ENCODE measurements around the gene SMIM45.

The SMIM45 gene

DNA sequence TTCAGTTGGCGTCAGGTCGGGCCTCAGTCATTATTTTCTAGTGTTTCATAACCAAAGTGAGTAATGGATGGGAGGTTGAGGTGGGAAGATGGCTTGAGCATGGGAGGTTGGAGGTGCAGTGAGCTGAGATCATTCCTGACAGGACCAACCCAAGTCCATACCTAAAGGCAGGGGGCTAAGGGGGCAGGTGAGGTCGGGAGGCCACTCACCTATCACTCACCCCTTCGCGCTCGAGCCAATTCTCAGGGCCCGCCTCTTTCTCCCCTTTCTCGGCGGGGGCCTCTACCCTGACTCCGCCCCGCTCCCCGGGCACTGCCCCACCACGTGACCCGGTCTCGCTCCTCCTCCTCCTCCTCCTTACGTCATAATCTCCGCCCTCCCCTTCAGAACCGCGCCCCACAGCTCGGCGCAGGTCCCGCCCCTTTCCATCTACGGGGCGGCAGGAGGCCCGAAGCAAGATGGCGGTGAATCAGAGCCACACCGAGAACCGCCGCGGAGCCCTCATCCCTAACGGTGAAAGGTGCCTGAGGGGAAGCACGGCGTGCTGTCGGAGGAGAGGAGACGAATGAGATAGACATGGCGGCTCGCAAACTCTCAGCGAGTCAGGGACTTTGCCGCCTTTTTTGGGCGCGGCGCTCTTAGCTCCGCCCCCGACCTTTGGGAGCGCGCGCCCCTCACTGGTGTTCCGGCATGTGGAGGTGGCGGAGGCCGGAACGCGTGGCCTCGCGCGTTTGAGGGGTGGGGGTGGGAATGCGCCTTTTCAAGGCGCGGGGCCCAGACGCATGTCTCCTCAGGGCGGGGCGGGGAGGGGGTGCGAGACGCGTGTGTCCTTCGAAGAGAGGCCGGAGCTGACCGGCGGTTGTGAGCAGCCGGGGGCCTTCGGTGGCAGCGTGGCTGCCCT is 46.7 kb downstream of the SMIM45 start, which contains the start of gene WBP2NL:
Gene WBP2NL, plus strand, starts transcription at position 428 of the 901 bp plus-strand sequence. Its CDS starts 31 bp downstream, at position 459.
- H3K4me3 ChIP-seq, result peak within 1 kb of the TSS; percentile 73
- H3K4me2 ChIP-seq (ENCODE audit: control insufficient read depth, insufficient read depth), result peak within 1 kb of the TSS; percentile 88
- DNase-seq (ENCODE audit: low read depth, low spot score) (peak; percentile 58), ATAC-seq (peak; percentile 92), FAIRE-seq (peak; percentile 91)
- RAD21 ChIA-PET (ENCODE audit: unreplicated experiment), result no interaction called here
- peaks cover 5% of the 10 kb centered on the region for H3K79me2 ChIP-seq (ENCODE audit: control insufficient read depth, insufficient read depth, low read length)
- peaks cover 32% of the 10 kb centered on the region for H3K4me1 ChIP-seq (ENCODE audit: control insufficient read depth, insufficient read depth, low read length)
- CTCF ChIA-PET, result interaction anchor here (0.6 to 1.2 kb wide), 3 partner anchors 46 to 114 kb away, joined by 3 to 5 read pairs (median 3); partner anchors contain the start of gene NDUFA6
- BruUV-seq (replicated peaks), result no TSS peak
- peak within 1 kb of the TSS; percentile 67; the same call in 1 of the 2 replicates for H3K9ac ChIP-seq (ENCODE audit: control insufficient read depth, insufficient read depth, low read length)
- H2AFZ ChIP-seq (ENCODE audit: control insufficient read depth, low read depth, low read length), result peak within 1 kb of the TSS; percentile 97
- peak within 1 kb of the TSS; percentile 78 for H3K27ac ChIP-seq (ENCODE audit: control insufficient read depth, insufficient read depth)
- no peaks in the 10 kb centered on the region for H4K20me1 ChIP-seq (ENCODE audit: control insufficient read depth, insufficient read depth)
- intact Hi-C loops (cut with micrococcal nuclease; ENCODE audit: unreplicated experiment) (no loop called here), in situ Hi-C loops (cut with MboI) (no loop called here)
- WGBS (ENCODE audit: insufficient coverage, insufficient replicate concordance, low lambda C conversion rate, missing lambda C conversion rate), result 16% methylated on average over 57 of the region's 71 CpGs
- H3K36me3 ChIP-seq (ENCODE audit: control insufficient read depth in 2 of 2, insufficient read depth in 2 of 2, low read length in 1 of 2), result no peaks in the 10 kb centered on the region
- POLR2A ChIA-PET, result interaction anchor here (0.6 kb wide), 2 partner anchors 48 to 66 kb away, joined by 3 to 6 read pairs; no protein-coding TSS in a partner anchor
- H3K9me3 ChIP-seq (replicated peaks; ENCODE audit: control insufficient read depth, insufficient read depth, low read length), result no peaks in the 10 kb centered on the region; the same call in 1 of the 3 replicates
- SMC1A ChIA-PET (ENCODE audit: uncharacterized antibody, unreplicated experiment), result no interaction called here
- no peaks in the 10 kb centered on the region for H3K27me3 ChIP-seq (replicated peaks in 1 of 2; ENCODE audit: control insufficient read depth in 2 of 2, insufficient read depth in 2 of 2, low read length in 1 of 2)
- peak in 1 of 2 experiments; percentile 64; a peak in 1 of 4 replicates for TF ChIP-seq SRF (IDR thresholded peaks at IDR 0.05; ENCODE audit: low read depth in 2 of 2, low read length in 2 of 2)
- TF ChIP-seq SMAD5 (IDR thresholded peaks at IDR 0.05; ENCODE audit: low read depth), result 0 out of 2 replicates have a peak, but pooled peaks have one; percentile 64
- no peak for TF ChIP-seq NFXL1 (IDR thresholded peaks at IDR 0.05; ENCODE audit: borderline replicate concordance)
- TF ChIP-seq MEF2B (IDR thresholded peaks at IDR 0.05; ENCODE audit: partially characterized antibody, poor library complexity, severe bottlenecking), result peak; percentile 12
- peak; percentile 89 for TF ChIP-seq ATF7 (IDR thresholded peaks at IDR 0.05; ENCODE audit: low read depth)
- peak; percentile 73; the same call in 1 of the 2 replicates for TF ChIP-seq HDGF (IDR thresholded peaks at IDR 0.05)
- TF ChIP-seq, protein P1, sequence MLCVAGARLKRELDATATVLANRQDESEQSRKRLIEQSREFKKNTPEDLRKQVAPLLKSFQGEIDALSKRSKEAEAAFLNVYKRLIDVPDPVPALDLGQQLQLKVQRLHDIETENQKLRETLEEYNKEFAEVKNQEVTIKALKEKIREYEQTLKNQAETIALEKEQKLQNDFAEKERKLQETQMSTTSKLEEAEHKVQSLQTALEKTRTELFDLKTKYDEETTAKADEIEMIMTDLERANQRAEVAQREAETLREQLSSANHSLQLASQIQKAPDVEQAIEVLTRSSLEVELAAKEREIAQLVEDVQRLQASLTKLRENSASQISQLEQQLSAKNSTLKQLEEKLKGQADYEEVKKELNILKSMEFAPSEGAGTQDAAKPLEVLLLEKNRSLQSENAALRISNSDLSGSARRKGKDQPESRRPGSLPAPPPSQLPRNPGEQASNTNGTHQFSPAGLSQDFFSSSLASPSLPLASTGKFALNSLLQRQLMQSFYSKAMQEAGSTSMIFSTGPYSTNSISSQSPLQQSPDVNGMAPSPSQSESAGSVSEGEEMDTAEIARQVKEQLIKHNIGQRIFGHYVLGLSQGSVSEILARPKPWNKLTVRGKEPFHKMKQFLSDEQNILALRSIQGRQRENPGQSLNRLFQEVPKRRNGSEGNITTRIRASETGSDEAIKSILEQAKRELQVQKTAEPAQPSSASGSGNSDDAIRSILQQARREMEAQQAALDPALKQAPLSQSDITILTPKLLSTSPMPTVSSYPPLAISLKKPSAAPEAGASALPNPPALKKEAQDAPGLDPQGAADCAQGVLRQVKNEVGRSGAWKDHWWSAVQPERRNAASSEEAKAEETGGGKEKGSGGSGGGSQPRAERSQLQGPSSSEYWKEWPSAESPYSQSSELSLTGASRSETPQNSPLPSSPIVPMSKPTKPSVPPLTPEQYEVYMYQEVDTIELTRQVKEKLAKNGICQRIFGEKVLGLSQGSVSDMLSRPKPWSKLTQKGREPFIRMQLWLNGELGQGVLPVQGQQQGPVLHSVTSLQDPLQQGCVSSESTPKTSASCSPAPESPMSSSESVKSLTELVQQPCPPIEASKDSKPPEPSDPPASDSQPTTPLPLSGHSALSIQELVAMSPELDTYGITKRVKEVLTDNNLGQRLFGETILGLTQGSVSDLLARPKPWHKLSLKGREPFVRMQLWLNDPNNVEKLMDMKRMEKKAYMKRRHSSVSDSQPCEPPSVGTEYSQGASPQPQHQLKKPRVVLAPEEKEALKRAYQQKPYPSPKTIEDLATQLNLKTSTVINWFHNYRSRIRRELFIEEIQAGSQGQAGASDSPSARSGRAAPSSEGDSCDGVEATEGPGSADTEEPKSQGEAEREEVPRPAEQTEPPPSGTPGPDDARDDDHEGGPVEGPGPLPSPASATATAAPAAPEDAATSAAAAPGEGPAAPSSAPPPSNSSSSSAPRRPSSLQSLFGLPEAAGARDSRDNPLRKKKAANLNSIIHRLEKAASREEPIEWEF (IDR thresholded peaks at IDR 0.05; ENCODE audit: insufficient replicate concordance, low read depth, low read length), result no peak
- TF ChIP-seq, protein P2, sequence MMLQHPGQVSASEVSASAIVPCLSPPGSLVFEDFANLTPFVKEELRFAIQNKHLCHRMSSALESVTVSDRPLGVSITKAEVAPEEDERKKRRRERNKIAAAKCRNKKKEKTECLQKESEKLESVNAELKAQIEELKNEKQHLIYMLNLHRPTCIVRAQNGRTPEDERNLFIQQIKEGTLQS (IDR thresholded peaks at IDR 0.05; ENCODE audit: borderline replicate concordance, extremely low read depth, low read depth, low read length), result peak; percentile 73; the same call in 1 of the 2 replicates
- TF ChIP-seq EGR1 (IDR thresholded peaks at IDR 0.05; ENCODE audit: borderline replicate concordance in 1 of 2, low read depth in 2 of 2, low read length in 2 of 2), result peak in 1 of 2 experiments; percentile 7; a peak in 1 of 3 replicates
- peak; percentile 13; the same call in 1 of the 2 replicates for TF ChIP-seq TARDBP (IDR thresholded peaks at IDR 0.05; ENCODE audit: borderline replicate concordance)
- TF ChIP-seq NR2C2 (IDR thresholded peaks at IDR 0.05; ENCODE audit: borderline replicate concordance, control insufficient read depth, insufficient read length, low read depth), result no peak
- no peak for TF ChIP-seq MYC (IDR thresholded peaks at IDR 0.05; ENCODE audit: insufficient read depth, insufficient read length, insufficient replicate concordance, low read length, severe bottlenecking)
- TF ChIP-seq ZNF217 (IDR thresholded peaks at IDR 0.05), result no peak
- no peak for TF ChIP-seq NFYA (IDR thresholded peaks at IDR 0.05; ENCODE audit: borderline replicate concordance, low read depth, low read length)
- no peak for TF ChIP-seq SUPT20H (IDR thresholded peaks at IDR 0.05; ENCODE audit: borderline replicate concordance, control insufficient read depth, low read depth, low read length)
